NCI-H2081 treated with DMSO at 0.1 percent for 48 hours (cell line): ENCODE data around the gene GPR149.
A peak's percentile ranks its signal among the peaks of the same experiment; 100 is the strongest.

Experiments used
- DNase-seq: peaks from one replicate; lab custom pipeline; 2025; lab: John Stamatoyannopoulos, UW

The GPR149 gene

GRCh38 chr3:154338570-154338969, 91.4 kb downstream of the GPR149 start:
- DNase-seq: no peak

- DNase-seq: no peak
Observed at GRCh38 chr3:154338008-154338407, 92.0 kb downstream of the GPR149 start.

- peak; percentile 28 for DNase-seq
Observed at GRCh38 chr3:154334973-154335420, 95.0 kb downstream of the GPR149 start.

- no peak for DNase-seq
Observed at GRCh38 chr3:154327871-154328270, 102.1 kb downstream of the GPR149 start.

- DNase-seq: no peak
Observed at GRCh38 chr3:154324919-154325318, 105.1 kb downstream of the GPR149 start.

GRCh38 chr3:154323891-154324738, 105.9 kb downstream of the GPR149 start, which contains the start of gene DHX36:
DHX36 (minus strand) TSS chr3:154324487; CDS start chr3:154324416, 71 bp downstream.
- peak; percentile 83 for DNase-seq

- DNase-seq: no peak
Observed at GRCh38 chr3:154316974-154317767, 112.8 kb downstream of the GPR149 start.

- DNase-seq: no peak
Observed at GRCh38 chr3:154314152-154314551, 115.8 kb downstream of the GPR149 start.

GRCh38 chr3:154310840-154311239, 119.2 kb downstream of the GPR149 start:
- DNase-seq: no peak

- no peak for DNase-seq
Observed at GRCh38 chr3:154307363-154307762, 122.6 kb downstream of the GPR149 start.

GRCh38 chr3:154304936-154305335, 125.1 kb downstream of the GPR149 start:
- no peak for DNase-seq

GRCh38 chr3:154304116-154304786, 125.7 kb downstream of the GPR149 start:
- no peak for DNase-seq

- no peak for DNase-seq
Observed at GRCh38 chr3:154301561-154301960, 128.4 kb downstream of the GPR149 start.

- no peak for DNase-seq
Observed at GRCh38 chr3:154294016-154294415, 136.0 kb downstream of the GPR149 start.

- no peak for DNase-seq
Observed at GRCh38 chr3:154290187-154290586, 139.8 kb downstream of the GPR149 start.
